Measurements from ENCODE around the gene ZNF366.

Gene ZNF366, protein sequence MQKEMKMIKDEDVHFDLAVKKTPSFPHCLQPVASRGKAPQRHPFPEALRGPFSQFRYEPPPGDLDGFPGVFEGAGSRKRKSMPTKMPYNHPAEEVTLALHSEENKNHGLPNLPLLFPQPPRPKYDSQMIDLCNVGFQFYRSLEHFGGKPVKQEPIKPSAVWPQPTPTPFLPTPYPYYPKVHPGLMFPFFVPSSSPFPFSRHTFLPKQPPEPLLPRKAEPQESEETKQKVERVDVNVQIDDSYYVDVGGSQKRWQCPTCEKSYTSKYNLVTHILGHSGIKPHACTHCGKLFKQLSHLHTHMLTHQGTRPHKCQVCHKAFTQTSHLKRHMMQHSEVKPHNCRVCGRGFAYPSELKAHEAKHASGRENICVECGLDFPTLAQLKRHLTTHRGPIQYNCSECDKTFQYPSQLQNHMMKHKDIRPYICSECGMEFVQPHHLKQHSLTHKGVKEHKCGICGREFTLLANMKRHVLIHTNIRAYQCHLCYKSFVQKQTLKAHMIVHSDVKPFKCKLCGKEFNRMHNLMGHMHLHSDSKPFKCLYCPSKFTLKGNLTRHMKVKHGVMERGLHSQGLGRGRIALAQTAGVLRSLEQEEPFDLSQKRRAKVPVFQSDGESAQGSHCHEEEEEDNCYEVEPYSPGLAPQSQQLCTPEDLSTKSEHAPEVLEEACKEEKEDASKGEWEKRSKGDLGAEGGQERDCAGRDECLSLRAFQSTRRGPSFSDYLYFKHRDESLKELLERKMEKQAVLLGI

DNA sequence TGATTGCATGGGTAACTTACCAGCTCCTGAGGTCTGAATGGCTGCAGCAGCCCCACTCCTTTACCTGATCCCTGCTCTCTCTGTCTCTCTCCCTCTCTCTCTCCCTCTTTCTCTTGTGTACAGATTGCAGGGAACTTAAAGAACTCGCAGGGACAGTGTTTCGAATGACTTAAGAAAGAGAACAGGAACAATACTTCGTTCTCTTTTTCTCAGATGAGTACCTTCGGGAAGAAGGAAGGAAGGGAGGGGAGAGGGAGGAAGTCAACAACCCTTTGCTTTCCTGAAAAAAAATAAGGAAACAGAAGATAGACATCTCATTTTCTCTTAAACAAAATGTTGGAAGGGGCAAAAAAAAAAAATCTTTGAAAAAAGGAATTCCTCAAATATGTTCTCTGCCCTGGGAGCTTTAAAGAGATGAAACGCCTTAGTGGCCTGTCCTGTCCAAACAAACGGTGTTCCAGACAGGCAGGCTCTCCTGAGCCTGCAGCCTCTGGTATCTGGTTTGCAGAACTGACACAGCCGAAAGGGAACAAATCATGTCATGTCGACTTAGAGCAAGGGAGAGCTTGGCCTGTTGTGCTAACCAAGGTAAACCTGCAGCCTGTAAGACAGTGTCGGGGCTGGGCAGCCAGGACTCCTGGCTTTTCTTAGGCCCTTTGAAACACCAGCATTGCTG is at the start of gene ZNF366:
TSS of gene ZNF366 (minus strand) at position 180 of the 676 bp plus-strand sequence. CDS start 45,914 bp downstream, outside the sequence.
- no peak for DNase-seq

DNA sequence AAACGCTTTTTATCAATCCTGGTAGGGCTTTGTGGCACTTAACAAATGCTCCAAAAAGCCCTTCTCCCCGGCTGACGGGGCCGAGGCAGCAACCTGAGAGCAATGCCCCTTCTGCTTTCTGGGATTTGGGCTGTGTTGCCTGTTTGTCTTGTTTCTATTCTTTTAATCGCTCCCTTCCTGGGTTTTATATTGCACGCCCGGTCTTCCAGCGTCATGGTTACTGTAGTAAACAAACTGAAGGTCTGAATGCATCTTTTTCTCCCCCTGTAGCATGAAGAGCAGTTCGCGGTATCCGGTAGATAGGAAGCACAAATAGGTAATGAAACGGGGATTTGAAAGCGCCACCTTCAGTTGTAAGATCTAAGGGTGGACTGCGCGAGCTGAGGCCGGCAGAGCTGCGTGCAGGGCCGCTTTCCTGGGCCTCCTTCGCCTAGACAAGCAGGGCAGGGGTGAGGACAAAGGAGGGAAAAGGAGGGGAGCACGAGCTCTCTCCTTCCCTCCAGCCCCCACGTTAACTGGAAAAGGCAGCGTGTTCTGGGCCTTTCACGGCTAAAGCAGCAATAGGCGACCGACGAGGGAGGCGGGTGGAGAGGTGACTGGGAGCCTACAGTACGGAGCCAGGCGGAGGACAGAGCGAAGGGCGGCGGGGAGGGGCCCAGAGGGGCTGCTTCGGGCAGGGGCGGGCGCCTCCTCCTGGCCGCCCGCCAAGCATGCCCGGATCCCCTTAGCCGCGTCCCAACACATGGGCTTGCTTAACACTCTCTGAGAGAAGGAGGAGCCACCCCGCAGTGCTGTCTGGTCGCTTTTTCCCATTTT is 49.3 kb upstream of the ZNF366 start:
- peak; percentile 72 to 73 for DNase-seq

DNA sequence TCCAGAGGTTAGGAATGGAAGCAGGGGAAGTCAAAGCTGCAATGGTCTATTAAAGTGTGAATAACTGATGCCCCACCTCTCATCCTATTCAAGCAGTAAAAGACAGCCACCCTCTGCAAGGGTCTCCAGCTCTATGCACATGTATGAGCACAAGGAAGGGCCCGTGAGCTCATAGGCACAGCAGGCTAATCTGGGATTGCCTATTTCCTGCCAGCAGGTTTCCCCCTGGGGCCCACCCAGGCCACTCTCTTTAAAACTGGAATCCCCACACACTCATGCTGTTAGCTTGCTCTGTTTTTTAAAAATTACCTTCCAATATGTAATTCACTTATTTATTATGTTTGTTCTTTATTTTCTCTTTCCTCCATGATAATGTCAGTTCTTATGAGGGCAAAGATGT is 48.7 kb upstream of the ZNF366 start:
- DNase-seq = no peak

DNA sequence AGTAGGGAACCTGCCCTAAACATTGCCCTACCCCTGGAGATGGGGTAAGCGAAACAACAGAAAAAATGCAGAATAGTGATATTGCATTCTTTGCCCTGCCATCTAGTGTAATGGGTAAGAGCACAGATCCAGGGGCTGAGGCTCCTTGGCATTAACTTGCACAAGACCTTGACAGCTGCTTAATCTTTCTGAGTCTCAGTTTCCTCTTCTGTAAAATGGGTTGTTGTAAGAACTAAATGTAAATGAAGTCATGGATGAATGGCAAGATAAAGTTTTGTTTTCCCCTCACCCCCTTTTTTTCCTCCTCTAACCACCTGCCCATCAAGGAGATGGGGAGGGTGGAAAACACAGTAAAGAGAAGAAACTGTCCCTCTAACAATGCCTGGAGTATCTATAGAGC is 47.7 kb upstream of the ZNF366 start:
- no peak for DNase-seq

DNA sequence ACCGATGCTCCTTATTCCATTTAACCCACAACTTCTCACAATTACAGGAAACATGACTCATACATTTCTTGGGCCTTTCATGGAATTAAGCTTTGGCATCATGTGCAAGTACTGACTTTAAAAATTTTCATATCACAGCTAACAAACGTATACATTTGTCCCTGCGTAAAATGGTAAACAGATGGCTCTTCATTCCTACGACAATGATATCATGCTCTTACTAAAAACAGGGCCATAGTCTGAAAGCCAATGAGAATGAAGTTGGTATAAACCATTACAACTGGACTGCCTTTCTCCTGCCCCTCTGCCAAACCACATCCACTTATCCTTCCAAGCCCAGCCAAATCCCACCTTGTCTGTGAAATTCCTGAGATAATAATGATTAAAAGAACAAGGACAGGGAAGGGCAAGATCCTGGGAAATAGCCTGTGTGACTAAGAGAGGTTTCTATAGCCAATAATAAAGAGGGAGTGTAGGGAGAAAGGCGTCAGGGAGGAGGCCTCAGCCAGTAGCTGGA is 44.9 kb upstream of the ZNF366 start:
- DNase-seq = no peak

DNA sequence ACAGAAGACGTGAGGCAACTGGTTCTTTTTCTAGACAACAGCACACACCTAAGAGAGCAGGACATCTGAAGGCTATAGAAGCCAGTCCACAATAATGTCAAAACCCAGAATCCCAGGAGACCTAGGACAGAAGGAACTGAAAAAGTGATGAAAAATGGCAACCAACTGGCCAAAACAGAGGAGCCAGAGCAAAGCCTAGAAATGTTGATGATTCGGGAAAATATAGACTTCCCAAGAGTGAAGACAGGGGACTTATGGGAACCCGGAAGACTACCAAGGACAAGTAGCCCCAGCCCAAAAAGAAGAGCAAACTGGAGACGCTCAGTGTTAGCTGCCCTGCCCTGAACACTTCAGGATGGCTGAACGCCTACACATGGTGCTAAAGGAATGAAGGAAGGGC is 43.4 kb upstream of the ZNF366 start:
- no peak for DNase-seq

DNA sequence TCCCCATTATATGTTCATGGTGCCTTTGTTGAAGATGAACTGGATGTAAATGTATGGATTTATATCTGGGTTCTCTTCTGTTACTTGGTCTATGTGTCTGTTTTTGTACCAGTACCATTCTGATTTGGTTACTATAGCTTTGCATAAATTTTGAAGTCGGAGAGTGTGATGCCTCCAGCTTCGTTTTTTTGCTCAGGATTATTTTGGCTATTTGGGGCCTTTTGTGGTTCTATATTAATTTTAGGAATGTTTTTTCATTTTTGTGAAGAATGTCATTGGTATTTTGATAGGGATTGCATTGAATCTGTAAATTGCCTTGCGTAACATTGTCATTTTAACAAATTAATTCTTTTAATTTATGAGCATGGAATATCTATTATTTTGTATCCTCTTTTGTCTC is 36.6 kb upstream of the ZNF366 start:
- DNase-seq = no peak

DNA sequence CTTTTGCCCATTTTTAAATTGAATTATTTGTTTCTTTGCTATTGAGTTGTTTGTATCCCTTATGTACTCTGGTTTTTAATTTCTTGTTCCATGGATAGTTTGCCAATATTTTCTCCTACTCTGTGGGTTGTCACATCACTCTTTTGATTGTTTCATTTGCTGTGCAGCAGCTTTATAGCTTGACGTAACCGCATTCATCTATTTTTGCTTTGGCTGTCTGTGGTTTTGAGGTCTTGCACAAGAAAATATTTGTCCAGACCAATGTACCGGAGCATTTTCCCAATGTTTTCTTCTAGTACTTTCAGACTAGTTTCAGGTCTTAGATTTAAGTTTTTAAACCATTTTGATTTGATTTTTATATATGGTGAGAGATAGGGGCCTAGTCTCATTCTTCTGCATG is 36.2 kb upstream of the ZNF366 start:
- no peak for DNase-seq

DNA sequence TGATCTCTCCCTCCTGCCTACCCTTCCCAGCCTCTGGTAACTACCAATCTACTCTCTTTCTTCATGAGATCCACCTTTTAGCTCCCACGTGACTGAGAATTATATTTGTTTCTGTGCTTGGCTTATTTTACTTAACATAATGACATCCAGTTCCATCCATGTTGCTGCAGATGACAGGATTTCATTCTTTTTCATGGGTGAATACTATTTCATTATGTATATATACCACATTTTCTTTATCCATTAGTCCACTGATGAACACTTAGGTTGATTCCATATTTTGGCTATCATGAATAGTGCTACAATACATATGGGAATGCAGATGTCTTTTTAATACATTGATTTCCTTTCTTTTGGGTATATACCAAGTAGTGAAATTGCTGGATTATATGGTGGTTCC is 35.5 kb upstream of the ZNF366 start:
- no peak for DNase-seq

DNA sequence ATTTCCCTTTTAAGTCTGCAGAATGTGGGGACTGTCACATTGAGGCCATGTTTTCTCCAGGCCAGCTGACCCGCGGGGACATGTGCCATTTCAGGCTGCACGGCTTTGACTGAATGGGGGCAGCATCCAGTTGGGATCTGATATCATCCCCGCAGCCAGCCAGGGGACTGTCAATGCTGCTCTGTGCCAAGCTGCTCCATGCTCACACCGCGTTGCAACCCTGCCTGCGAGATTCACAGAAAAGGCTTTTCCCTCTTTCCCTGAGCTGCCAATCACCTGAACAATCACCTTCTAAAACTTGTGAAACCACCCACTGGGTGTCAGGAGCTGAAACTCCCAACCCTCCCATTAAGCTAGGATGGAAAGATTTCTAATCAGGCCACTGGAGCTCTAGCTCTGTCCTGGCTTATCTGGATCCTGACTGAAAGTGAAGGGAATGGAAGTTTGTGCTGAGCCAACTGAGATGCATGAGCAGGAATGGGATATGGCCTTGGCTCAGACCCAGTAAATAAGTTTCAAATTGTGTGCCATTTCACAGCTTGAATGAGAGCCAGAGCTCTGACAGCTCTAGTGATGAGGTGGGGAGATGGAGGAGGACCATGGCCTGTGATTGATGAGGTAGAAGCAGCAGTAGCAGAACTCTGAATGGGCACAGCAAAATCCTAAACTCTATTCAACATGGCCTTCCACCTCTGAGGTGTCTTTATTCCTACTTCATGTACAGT is 34.5 kb upstream of the ZNF366 start:
- DNase-seq = no peak

DNA sequence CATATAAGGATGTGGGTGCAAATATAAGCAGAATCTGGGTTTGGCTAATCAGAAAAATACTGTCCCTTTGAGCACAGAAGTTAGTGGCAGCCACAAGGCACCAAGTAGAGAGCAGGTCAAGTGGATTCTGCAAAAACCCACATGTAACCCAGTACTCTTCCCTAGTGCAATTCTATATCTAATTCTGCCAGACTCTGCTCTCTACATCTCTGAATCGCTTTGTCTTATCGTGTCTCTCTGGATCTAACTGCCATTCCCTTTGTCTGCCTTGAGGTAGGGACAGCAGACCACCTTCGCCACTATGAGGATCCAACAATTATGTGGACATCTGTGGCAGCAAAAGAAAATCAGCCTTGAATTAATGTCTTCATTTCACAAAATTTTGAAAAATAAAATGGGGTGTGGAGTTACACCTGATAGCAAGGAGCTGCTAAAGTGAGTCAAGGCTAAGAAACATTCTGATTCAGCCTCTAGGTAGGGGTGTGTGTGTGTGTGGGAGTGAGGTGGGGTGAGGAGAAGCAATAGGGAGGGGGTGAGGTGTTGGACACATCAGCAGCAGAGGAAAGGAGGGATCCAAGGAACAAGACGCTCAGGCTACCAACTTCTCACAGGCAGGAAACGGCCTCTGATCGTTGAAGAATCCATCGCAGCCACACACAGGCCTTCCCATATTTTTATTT is 33.7 kb upstream of the ZNF366 start:
- no peak for DNase-seq

DNA sequence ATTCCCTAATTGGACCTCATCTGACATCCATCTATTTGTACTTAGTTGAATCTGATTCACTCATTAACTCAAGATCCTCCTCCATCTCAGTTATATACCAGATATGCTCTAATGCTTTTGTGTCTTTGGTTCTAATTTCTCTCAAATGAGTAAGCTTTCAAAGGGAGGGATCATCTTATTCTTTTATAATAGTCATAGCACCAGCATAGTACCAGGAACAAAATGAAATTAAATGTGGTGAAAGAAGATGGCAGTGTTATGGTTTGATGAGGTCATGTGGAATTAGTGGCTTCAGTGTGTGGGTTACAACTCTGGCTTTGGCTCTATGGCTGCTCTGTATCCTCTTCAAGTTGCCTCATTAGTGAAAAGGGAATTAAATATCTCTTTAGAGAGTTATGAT is 32.5 kb upstream of the ZNF366 start:
- DNase-seq = no peak

DNA sequence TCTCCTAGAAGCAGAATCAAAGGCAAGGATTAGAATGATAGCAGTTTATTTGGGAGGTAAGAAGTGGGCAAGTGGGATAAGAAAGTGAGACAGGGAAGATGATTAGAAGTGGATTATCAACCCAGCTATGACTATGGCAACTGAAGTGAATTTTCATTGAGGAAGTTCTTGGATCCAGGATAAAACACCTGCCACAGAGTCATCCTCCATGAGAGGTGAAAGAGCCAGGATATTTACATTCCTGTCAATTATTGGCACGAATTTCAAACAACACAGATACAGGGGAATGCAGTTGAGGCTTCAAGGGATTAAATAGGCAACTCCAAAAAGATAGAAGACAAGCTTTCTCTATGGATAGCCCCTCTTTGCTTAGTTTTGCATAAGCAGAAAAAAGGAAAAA is 31.8 kb upstream of the ZNF366 start:
- no peak for DNase-seq

DNA sequence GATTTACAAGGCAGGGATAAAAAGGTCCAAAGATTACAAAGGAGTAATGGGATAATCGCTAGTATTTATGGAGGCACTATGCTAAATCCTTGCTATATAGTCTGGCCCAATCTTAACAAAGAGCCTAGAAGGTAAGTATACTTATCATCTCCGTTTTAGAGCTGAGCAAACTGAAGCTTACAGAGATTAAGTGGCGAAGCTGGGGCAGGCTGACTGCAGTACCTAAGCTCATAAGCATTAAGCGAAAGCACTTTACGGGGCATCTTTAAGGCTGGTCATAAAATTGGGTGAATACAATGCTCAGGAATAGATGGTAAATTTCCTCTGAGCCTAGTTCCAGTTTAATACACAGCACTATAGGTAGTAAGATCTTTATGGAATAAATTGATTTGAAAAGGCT is 30.0 kb upstream of the ZNF366 start:
- DNase-seq = no peak

DNA sequence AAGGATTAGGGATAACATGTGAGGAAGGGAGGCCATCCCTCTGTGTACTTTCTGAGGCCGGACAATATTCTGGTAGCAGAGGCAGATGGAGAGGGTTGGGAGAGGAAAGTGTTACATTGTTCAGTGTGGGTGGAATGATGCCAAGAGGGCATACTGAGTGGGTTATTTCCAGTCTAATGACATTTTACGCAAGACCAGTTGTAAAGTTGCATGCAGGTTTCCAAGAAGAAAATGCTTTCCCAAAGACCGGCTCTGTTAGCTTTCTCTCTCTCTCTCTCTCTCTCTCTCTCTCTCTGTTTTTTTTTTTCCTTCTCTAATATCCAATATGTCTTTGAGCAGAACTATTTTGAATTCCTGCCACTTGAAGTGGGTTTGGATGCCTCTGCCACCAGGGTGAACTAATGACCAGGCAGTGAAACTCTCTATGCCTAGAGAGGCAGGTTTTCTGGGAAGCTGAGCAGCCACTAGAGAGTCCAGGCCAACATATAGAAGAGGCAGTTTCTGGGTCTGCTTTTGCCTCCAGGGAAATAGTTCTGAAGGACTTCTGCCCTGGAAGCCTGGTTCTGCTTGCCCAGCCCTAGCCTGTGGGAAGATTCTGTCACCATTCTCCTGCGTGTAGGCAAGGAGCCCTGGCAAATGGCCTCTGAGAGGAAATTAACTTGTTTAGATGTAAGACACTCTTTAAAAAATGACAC is 24.4 kb upstream of the ZNF366 start:
- no peak for DNase-seq

DNA sequence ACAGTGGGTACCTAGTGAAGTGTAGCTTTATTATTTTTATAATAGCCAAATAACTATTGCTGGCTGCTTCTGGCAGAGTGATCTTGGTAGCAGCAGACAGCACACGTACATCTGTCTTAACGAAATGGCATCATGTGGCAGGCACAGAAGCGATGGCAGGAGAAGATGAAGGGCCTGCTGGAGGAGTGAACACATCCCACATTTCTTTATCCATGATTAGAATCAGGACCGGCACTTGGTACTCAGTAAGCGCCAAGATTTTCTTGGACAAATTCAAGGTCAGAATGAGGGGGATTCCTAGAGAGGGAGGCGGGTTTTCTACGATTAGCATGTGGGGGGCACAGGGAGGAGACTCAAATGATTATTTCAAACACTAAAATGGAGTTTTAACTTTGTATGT is 23.0 kb upstream of the ZNF366 start:
- DNase-seq = no peak

DNA sequence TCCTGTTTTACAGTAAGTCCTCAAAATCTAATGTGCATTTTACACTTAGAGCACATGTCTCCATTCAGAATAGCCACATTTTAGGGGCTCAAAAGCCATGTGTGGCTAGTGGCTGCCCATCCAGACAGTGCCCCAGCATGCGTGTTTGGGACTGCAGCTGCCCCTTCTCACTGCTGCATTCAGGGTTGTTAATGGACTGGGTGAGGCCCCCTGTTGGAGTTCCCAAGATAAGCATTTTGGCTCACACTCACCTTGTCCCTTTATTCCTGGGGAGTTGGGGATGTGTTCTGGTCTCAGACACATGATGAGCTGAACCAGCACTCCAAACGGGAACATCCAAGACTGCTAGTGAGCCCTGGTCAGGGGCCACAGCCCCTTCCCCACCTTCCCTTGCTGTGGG is 22.2 kb upstream of the ZNF366 start:
- no peak for DNase-seq

DNA sequence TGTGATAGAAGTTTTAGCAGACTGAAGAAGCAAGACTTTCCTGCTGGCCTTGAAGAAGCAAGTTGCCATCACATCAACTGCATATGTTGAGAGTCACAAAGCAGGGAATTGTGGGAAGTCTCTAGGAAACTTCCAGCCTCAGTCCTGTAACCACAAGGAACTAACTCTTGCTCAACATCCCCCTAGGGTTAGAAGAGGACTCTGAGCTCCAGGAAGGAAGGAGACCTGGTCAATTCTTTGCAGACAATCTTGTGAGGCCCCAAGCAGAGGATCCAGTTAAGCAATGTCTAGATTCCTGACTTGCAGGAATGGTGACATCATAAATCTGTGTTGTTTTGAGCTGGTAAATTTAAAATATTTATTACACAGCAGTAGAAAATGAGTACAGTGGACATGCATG is 18.6 kb upstream of the ZNF366 start:
- DNase-seq = peak; percentile 22 to 53

DNA sequence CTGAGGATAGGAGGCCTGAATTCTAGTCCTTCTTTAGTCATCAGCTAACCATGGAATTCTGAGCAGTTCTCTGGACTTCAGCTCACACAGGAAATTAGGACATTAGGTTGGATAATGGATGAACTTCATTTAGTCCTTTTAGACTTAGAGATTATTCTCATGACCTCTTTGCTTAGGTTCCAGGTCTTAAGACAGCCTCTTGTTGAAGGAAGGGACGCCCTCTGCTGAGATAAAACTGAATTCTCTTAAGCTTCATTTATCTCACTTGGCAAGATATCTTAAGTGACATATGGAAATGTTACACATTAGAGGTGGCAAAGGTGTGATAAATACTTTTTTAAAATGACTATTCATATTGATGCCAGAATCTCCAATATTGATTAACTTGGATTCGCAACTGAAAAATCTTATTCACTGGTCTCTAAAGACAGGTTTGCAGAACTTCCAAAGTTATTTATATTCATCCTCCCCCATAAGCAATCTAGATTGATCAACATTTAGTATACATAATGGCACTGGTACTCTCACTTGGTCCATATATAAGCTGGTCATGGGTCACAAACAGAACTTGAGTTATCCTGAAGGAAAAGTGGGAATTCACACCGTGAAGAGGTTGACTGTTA is 16.9 kb upstream of the ZNF366 start:
- DNase-seq = peak; percentile 79 to 82

DNA sequence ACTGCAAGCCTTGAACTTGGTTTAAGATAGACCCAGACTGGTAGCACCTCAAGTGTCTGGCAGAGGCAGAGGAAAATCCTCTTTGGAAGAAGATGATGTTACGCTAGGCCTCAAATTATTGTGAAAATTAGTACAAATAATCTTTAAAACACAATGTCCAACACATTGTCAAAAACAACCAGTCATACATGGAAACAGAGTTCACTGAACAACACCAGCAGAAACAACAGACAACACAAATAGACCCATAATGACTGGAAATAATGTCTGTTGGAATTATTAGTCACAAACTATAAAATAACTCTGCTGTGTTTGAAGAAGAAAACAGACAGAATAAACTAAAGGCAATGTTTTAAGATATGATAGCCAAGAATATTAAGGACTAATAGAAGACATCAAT is 15.4 kb upstream of the ZNF366 start:
- DNase-seq = no peak
